GM18499 (cell line): ENCODE data around the gene NCLN.
"Not testable (repeated sequence)": the region's sequence is repeated elsewhere in the genome, so short reads cannot be mapped to it uniquely, and the experiment has no call there.

ENCODE experiments used
- ATAC-seq: cut with Tn5 transposase; IDR thresholded peaks from one replicate; pipeline ENCODE4 v1.9.1; 2021; ENCODE audit warnings: moderate number of reproducible peaks; ENCODE audit not compliant: insufficient read depth, unreplicated experiment

The NCLN gene

GRCh38 chr19:3154447-3154846 is 31.3 kb upstream of the NCLN start:
- not testable (repeated sequence) for ATAC-seq

- no peak for ATAC-seq
These were observed 30.6 kb upstream of the NCLN start for GRCh38 chr19:3154957-3155736.

DNA sequence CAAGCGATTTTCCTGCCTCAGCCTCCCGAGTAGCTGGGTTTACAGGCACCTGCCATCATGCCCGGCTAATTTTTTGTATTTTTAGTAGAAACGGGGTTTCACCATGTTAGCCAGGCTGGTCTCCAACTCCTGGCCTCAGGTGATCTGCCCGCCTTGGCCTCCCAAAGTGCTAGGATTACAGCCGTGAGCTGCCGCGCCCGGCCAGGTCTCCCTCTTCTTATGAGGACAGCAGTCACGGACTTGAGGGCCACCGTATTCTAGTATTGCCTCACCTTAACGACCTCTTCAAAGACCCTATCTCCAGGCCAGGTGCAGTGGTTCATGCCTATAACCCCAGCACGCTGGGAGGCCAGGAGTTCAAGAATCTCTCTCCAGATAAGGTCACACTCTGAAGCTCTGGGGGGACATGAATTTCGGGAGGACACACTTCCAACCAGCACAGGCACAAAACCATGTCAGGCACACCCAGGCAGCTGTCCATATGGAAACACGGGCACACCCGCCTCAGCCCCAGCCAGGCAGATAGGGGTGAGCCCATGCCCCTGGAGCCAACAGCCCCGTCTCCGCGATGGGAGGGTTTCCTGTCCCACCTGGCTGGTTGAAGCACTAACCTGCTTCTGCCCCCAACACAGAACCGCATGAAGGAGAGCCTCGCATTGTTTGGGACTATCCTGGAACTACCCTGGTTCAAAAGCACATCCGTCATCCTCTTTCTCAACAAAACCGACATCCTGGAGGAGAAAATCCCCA is 28.5 kb upstream of the NCLN start:
- no peak for ATAC-seq

GRCh38 chr19:3159565-3159964 is 26.2 kb upstream of the NCLN start:
- no peak for ATAC-seq

DNA sequence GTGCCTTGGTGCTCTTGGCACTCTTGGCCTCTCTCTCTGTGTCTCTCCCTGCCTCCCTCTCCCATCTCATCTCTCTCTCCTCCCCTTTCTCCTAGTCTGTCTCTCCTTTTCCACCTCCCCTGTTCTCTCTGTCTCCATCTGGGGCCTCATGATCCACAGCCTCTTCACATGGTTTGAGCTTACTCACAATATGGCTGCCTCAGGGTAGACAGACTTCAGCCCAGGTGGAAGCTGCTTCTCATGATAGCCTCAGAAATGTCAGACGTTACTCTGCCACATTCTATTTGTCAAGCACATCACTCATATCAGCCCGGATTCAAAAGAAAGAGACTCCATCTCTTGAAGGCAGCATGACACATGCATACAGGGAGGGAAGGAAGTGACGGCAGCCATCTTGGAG is 25.5 kb upstream of the NCLN start:
- no peak for ATAC-seq

DNA sequence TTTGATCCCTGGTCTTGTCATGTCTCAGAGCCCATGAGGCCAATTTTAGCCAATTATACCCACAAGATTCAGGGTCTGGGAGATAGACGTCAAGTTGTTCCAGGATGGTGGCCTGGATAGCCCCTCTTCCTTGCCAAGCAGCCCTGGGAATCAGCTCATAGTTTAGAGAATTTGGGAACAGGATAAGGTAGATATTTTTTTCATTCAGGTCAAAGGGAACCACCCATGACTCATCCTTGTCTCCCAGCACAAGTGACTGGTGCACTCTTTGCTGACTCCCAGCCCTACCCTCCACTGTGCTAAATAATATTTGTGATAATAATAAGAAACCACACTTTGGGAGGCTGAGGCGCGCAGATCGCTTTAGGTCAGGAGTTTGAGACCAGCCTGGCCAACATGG is 24.3 kb upstream of the NCLN start:
- no peak for ATAC-seq

GRCh38 chr19:3162418-3163229 is 23.1 kb upstream of the NCLN start:
- ATAC-seq, result no peak

GRCh38 chr19:3163230-3163886 is 22.4 kb upstream of the NCLN start:
- ATAC-seq, result no peak

- no peak for ATAC-seq
These were observed 21.8 kb upstream of the NCLN start for GRCh38 chr19:3163943-3164342.

DNA sequence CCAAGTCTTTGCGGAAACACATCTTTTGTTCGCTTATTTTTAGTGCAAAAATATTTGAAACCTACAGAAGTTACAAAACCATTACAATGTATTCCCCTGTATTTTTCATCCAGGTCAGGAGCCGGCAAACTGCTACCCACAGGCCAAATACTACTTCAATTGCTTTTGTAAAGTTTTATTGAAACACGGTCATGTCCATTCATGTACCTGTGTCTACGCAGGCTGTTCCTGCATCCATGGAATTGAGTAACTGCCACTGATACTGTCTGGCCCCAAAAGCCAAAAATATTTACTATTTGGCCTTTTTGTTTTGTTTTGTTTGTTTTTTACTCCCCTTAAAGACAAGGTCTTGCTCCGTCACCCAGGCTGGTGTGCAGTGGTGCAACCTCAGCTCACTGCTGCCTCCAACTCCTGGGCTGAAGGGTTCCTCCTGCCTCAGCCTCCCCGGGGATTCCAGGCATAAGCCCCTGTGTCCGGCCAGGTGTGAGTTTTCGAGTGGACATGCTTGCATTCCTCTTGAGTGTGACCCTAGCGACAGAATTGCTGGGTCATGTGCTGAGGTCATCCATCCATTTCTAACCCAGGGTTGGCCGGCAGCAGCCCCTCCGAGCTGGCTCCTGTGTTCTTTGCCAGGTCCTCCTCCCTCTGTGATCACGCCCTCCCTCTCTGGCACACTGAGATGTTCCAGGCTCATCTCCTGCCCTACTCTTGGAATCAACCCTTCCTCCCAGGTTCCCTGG is 18.0 kb upstream of the NCLN start:
- no peak for ATAC-seq

GRCh38 chr19:3171894-3172672 is 13.6 kb upstream of the NCLN start:
- ATAC-seq, result no peak

DNA sequence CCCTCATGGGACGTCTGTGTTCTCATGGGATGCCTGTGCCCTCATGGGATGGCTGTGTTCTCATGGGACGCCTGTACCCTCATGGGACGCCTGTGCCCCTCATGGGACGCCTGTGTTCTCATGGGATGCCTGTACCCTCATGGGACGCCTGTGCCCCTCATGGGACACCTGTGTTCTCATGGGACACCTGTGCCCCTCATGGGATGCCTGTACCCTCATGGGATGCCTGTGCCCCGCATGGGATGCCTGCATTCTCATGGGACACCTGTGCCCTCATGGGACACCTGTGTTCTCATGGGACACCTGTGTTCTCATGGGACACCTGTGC is 13.1 kb upstream of the NCLN start:
- not testable (repeated sequence) for ATAC-seq

- no peak for ATAC-seq
These were observed 9.7 kb upstream of the NCLN start for GRCh38 chr19:3175781-3176714.

DNA sequence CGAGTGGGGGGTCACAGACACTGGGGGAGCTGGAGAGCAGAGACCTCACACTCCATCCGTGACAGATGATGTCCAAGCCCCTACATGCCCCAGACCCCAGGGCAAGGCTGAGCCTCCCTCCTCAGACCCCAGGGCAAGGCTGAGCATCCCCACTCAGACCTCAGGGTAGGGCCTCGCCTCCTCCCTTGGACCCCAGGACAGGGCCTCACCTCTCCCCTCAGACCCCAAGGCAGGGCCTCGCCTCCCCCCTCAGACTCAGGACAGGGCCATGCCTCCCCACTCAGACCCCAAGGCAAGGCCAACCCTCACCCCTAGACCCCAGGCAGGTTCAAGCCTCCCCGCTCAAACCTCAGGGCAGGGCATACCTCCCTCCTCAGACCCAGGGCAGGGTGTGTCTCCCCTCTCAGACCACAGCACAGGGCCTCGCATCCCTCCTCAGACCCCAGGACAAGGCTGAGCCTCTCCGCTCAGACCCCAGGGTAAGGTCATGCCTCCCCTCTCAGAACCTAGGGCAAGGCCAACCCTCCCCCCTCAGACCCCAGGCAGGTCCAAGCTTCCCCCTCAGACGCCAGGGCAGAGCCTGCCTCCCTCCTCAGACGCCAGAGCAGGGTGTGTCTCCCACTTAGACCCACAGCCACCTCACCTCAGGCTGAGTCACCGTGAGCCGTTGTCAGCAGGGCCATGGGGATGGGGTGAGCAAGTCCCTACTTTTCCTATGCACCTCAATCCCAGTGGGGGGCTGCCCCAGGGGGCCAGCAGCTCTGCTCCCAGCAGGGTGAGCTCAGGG is 8.8 kb upstream of the NCLN start:
- no peak for ATAC-seq

DNA sequence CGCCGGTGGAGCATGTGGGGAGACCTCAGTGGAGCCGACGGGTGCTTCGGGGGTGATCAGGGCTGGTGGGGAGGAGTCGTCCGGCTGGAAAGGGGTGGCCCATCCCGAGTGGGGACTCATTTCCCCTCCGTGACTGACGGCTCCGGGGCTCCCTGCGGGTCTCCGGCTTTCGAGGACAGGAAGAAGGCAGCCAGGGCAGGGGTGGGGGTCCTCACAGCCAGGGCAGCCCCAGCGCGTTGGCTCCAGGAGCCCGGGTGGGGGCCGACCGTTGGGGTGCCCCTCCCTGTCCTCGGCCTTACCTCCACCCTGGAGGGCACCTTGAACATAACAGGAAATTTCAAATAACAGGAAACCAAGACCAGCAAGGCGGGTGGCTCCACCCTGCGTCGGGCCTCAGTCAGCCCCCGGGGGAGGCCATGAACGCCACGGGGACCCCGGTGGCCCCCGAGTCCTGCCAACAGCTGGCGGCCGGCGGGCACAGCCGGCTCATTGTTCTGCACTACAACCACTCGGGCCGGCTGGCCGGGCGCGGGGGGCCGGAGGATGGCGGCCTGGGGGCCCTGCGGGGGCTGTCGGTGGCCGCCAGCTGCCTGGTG is 7.3 kb upstream of the NCLN start, which contains the start of gene S1PR4:
S1PR4 (plus strand) TSS at position 393 of the 596 bp plus-strand sequence; CDS start at position 417, 24 bp downstream.
- no peak for ATAC-seq

DNA sequence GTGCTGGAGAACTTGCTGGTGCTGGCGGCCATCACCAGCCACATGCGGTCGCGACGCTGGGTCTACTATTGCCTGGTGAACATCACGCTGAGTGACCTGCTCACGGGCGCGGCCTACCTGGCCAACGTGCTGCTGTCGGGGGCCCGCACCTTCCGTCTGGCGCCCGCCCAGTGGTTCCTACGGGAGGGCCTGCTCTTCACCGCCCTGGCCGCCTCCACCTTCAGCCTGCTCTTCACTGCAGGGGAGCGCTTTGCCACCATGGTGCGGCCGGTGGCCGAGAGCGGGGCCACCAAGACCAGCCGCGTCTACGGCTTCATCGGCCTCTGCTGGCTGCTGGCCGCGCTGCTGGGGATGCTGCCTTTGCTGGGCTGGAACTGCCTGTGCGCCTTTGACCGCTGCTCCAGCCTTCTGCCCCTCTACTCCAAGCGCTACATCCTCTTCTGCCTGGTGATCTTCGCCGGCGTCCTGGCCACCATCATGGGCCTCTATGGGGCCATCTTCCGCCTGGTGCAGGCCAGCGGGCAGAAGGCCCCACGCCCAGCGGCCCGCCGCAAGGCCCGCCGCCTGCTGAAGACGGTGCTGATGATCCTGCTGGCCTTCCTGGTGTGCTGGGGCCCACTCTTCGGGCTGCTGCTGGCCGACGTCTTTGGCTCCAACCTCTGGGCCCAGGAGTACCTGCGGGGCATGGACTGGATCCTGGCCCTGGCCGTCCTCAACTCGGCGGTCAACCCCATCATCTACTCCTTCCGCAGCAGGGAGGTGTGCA is 6.6 kb upstream of the NCLN start:
- ATAC-seq, result no peak
